Measurements from ENCODE around the gene EHMT1. TPM values are rescaled to one million over a fixed set of nuclear protein-coding genes. Genes with fewer than 3 reads are reported as not detected.
A peak's percentile ranks its signal among the peaks of the same experiment; 100 is the strongest.

The EHMT1 gene
- total and polyA plus RNA-seq, 2 of the 13 experiments (the other 11 are each of a cell fraction or from before 2014, with no cell fraction given): 23.0 to 27.1 TPM

DNA sequence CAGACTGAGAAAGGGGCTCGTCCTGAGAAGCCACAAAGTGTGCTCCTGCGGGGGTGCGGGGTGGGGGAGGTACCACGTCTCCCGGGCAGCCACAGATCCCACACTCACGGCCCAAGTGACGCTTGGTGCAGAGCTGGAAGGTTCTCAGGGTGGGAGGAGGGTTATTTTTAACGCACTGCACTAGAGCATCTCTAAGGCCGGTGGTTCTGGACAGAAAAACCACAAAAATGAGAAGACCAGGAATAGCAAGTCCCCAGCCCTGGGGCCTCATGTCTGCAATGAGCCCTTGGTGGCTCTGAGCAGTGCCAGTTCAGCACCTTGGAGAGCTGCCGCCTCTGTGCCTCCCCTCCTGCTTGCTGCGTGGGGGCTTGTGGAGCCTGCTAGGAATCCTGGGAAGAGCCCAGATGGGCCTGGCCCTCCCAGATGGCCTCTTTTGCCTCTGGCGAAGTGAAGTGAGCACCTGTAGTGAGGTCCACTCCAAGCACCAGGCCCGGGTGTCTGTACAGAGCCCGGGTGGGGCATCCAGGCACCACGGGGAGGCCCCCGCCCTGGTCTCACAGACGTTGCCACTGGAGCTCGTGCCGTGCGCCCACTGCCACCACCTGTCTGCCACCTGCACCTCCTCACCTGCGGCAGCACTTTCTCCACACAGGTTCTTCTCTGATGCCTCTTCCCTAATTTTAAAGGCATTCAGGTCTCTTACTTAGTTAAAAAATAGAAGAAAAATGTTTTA lies 209.9 kb downstream of the EHMT1 start:
- ChIA-PET CTCF (ENCODE audit: low intra/inter-chr PET ratio, low total read pairs) (no interaction called here), POLR2A (no interaction called here)
- Histone ChIP-seq H3K9me3 (ENCODE audit: low read length) (no peaks in the 10 kb centered on the region), H2AFZ (ENCODE audit: low read length) (no peak overlapping the region), H3K4me2 (ENCODE audit: low read depth, low read length) (no peak overlapping the region), H3K36me3 (replicated peaks in 1 of 2; ENCODE audit: control insufficient read depth in 1 of 2, insufficient read depth in 2 of 2, low read length in 2 of 2) (peaks cover 15 to 39% of the 10 kb centered on the region in 2 experiments; a peak in 4 of 5 replicates), H3K9ac (ENCODE audit: insufficient read depth, low read depth, low read length) (no peak overlapping the region), H3K27me3 (ENCODE audit: control insufficient read depth in 1 of 2, insufficient read depth in 2 of 2, low read length in 2 of 2) (no peaks in the 10 kb centered on the region), H3K27ac (ENCODE audit: extremely low read length, insufficient read depth, low read length) (no peak overlapping the region), H3K4me3 (replicated peaks in 1 of 3; ENCODE audit: insufficient read depth in 1 of 3, low read depth in 2 of 3, low read length in 3 of 3) (no peak overlapping the region), H3K79me2 (ENCODE audit: insufficient read depth, low read length) (no peaks in the 10 kb centered on the region), H4K20me1 (ENCODE audit: insufficient read depth, low read length) (no peaks in the 10 kb centered on the region), H3K4me1 (ENCODE audit: insufficient read depth, low read length) (no peaks in the 10 kb centered on the region)
- intact Hi-C loops (cut with micrococcal nuclease; ENCODE audit: unreplicated experiment): no loop called here
- ATAC-seq (peak; percentile 21; the same call in 1 of the 3 replicates), DNase-seq (ENCODE audit: low spot score) (no peak), FAIRE-seq (no peak)
- no TSS peak for BruUV-seq (replicated peaks)
- in situ Hi-C loops (cut with HindIII; ENCODE audit: extremely low pct_ligation_motif_present, low pct_unique_long_range_greater_than_20kb): no loop called here
- 95% methylated on average over 13 of the region's 21 CpGs for WGBS (ENCODE audit: low lambda C conversion rate)
- TF ChIP-seq, protein P1, sequence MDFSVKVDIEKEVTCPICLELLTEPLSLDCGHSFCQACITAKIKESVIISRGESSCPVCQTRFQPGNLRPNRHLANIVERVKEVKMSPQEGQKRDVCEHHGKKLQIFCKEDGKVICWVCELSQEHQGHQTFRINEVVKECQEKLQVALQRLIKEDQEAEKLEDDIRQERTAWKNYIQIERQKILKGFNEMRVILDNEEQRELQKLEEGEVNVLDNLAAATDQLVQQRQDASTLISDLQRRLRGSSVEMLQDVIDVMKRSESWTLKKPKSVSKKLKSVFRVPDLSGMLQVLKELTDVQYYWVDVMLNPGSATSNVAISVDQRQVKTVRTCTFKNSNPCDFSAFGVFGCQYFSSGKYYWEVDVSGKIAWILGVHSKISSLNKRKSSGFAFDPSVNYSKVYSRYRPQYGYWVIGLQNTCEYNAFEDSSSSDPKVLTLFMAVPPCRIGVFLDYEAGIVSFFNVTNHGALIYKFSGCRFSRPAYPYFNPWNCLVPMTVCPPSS (IDR thresholded peaks at IDR 0.05): no peak
- TF ChIP-seq GTF3A (CRISPR knock-in tag; conservative IDR thresholded peaks at IDR 0.05): no peak
- TF ChIP-seq SALL1 (CRISPR knock-in tag; IDR thresholded peaks at IDR 0.05): peak; percentile 38; the same call in 1 of the 2 replicates
- TF ChIP-seq, protein P2, sequence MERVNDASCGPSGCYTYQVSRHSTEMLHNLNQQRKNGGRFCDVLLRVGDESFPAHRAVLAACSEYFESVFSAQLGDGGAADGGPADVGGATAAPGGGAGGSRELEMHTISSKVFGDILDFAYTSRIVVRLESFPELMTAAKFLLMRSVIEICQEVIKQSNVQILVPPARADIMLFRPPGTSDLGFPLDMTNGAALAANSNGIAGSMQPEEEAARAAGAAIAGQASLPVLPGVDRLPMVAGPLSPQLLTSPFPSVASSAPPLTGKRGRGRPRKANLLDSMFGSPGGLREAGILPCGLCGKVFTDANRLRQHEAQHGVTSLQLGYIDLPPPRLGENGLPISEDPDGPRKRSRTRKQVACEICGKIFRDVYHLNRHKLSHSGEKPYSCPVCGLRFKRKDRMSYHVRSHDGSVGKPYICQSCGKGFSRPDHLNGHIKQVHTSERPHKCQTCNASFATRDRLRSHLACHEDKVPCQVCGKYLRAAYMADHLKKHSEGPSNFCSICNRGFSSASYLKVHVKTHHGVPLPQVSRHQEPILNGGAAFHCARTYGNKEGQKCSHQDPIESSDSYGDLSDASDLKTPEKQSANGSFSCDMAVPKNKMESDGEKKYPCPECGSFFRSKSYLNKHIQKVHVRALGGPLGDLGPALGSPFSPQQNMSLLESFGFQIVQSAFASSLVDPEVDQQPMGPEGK (CRISPR knock-in tag; IDR thresholded peaks at IDR 0.05): 0 out of 2 replicates have a peak, but pooled peaks have one; percentile 16
- TF ChIP-seq, protein P3, sequence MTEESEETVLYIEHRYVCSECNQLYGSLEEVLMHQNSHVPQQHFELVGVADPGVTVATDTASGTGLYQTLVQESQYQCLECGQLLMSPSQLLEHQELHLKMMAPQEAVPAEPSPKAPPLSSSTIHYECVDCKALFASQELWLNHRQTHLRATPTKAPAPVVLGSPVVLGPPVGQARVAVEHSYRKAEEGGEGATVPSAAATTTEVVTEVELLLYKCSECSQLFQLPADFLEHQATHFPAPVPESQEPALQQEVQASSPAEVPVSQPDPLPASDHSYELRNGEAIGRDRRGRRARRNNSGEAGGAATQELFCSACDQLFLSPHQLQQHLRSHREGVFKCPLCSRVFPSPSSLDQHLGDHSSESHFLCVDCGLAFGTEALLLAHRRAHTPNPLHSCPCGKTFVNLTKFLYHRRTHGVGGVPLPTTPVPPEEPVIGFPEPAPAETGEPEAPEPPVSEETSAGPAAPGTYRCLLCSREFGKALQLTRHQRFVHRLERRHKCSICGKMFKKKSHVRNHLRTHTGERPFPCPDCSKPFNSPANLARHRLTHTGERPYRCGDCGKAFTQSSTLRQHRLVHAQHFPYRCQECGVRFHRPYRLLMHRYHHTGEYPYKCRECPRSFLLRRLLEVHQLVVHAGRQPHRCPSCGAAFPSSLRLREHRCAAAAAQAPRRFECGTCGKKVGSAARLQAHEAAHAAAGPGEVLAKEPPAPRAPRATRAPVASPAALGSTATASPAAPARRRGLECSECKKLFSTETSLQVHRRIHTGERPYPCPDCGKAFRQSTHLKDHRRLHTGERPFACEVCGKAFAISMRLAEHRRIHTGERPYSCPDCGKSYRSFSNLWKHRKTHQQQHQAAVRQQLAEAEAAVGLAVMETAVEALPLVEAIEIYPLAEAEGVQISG (CRISPR knock-in tag; IDR thresholded peaks at IDR 0.05): 0 out of 2 replicates have a peak, but pooled peaks have one; percentile 30
- TF ChIP-seq, protein P4, sequence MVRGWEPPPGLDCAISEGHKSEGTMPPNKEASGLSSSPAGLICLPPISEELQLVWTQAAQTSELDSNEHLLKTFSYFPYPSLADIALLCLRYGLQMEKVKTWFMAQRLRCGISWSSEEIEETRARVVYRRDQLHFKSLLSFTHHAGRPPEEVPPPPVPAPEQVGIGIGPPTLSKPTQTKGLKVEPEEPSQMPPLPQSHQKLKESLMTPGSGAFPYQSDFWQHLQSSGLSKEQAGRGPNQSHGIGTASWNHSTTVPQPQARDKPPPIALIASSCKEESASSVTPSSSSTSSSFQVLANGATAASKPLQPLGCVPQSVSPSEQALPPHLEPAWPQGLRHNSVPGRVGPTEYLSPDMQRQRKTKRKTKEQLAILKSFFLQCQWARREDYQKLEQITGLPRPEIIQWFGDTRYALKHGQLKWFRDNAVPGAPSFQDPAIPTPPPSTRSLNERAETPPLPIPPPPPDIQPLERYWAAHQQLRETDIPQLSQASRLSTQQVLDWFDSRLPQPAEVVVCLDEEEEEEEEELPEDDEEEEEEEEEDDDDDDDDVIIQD (CRISPR knock-in tag; IDR thresholded peaks at IDR 0.05; ENCODE audit: low read depth): no peak
- TF ChIP-seq ZNF552 (CRISPR knock-in tag; IDR thresholded peaks at IDR 0.05; ENCODE audit: borderline replicate concordance): no peak
- TF ChIP-seq ZNF777 (CRISPR knock-in tag; IDR thresholded peaks at IDR 0.05): no peak
- TF ChIP-seq ARNT2 (CRISPR knock-in tag; IDR thresholded peaks at IDR 0.05; ENCODE audit: low read depth): no peak
- no peak for TF ChIP-seq ZBTB26 (CRISPR knock-in tag; IDR thresholded peaks at IDR 0.05; ENCODE audit: borderline replicate concordance)
- TF ChIP-seq REPIN1 (CRISPR knock-in tag; IDR thresholded peaks at IDR 0.05; ENCODE audit: borderline replicate concordance, low read depth): no peak
- no peak for TF ChIP-seq ZNF737 (CRISPR knock-in tag; IDR thresholded peaks at IDR 0.05; ENCODE audit: borderline replicate concordance)
- TF ChIP-seq KLF12 (CRISPR knock-in tag; IDR thresholded peaks at IDR 0.05; ENCODE audit: borderline replicate concordance): no peak
- TF ChIP-seq ZNF616 (CRISPR knock-in tag; IDR thresholded peaks at IDR 0.05; ENCODE audit: low read depth): no peak

Data from HepG2 (cell line).